Neural cell (in vitro differentiated cells): Measurements from ENCODE around the gene MRTFB.

Experiments used
- EZH2 ChIP-seq: fragments of 200-600, 300-800 bp; shearing (Covaris generic), sonication (generic); IDR thresholded peaks from 2 replicates; pipeline ENCODE4 v1.6.1; 2014; ENCODE audit warnings: antibody characterized with exemption, low read length, borderline replicate concordance, mild to moderate bottlenecking; ENCODE audit not compliant: insufficient read depth, poor library complexity, severe bottlenecking
- POLR2AphosphoS5 ChIP-seq: IDR thresholded peaks from 2 replicates; pipeline ENCODE4 v1.6.1; 2012
- TAF1 ChIP-seq: IDR thresholded peaks from 2 replicates; pipeline ENCODE4 v1.6.1; 2012; ENCODE audit warnings: low read depth
- TF ChIP-seq, protein P1 (sequence below): fragments of 450-650 bp; IDR thresholded peaks from 2 replicates; pipeline ENCODE4 v1.5.1; 2014; ENCODE audit warnings: antibody characterized with exemption, mild to moderate bottlenecking, moderate library complexity; ENCODE audit not compliant: poor library complexity, severe bottlenecking

DNA sequence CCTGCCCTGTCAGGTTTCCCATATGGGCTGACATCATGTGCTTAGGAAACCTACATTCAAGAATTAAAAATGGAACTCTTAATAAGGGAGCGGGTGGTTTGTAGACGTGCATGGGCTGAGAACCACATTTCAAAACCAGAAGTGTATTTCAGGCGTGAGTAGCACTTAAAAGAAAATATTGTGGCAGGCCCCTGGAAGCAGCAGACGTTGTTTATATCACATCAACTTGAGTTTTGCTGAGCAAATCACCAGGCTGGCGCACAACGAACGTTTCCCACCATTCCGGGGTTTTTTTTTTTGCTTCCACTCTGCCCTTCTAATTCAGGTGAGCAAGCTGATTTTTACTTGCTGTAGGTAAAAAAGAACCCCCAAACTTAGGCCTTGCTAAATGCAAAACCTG, 220.2 kb downstream of the MRTFB start:
- TF ChIP-seq, protein P1, sequence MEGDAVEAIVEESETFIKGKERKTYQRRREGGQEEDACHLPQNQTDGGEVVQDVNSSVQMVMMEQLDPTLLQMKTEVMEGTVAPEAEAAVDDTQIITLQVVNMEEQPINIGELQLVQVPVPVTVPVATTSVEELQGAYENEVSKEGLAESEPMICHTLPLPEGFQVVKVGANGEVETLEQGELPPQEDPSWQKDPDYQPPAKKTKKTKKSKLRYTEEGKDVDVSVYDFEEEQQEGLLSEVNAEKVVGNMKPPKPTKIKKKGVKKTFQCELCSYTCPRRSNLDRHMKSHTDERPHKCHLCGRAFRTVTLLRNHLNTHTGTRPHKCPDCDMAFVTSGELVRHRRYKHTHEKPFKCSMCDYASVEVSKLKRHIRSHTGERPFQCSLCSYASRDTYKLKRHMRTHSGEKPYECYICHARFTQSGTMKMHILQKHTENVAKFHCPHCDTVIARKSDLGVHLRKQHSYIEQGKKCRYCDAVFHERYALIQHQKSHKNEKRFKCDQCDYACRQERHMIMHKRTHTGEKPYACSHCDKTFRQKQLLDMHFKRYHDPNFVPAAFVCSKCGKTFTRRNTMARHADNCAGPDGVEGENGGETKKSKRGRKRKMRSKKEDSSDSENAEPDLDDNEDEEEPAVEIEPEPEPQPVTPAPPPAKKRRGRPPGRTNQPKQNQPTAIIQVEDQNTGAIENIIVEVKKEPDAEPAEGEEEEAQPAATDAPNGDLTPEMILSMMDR = no peak
- TF ChIP-seq TAF1 (no peak), EZH2 (no peak), POLR2AphosphoS5 (no peak)
